HG02870 (cell line): ENCODE data around the gene HIGD2A.

Experiments
- ATAC-seq: cut with Tn5 transposase; IDR thresholded peaks from one replicate; pipeline ENCODE4 v1.9.1; 2021; ENCODE audit warnings: mild to moderate bottlenecking, moderate library complexity; ENCODE audit not compliant: unreplicated experiment

Gene HIGD2A

GRCh38 chr5:176415240-176415951 lies 26.8 kb downstream of the HIGD2A start:
- no peak for ATAC-seq

GRCh38 chr5:176415952-176416924 lies 27.7 kb downstream of the HIGD2A start, which contains the start of gene CLTB:
TSS of gene CLTB (minus strand) at chr5:176416539. CDS start at chr5:176416363, 176 bp downstream.
- peak; percentile 84 for ATAC-seq

- no peak for ATAC-seq
These were observed 28.4 kb downstream of the HIGD2A start for GRCh38 chr5:176416965-176417364.

GRCh38 chr5:176418251-176418650 lies 29.7 kb downstream of the HIGD2A start:
- ATAC-seq, result no peak

GRCh38 chr5:176420086-176420485 lies 31.5 kb downstream of the HIGD2A start:
- no peak for ATAC-seq

GRCh38 chr5:176420972-176421544 lies 32.5 kb downstream of the HIGD2A start:
- ATAC-seq, result no peak

GRCh38 chr5:176424181-176424580 lies 35.6 kb downstream of the HIGD2A start:
- ATAC-seq, result no peak

GRCh38 chr5:176425138-176425537 lies 36.6 kb downstream of the HIGD2A start:
- no peak for ATAC-seq

- ATAC-seq, result no peak
These were observed 37.2 kb downstream of the HIGD2A start for GRCh38 chr5:176425791-176426190.

- no peak for ATAC-seq
These were observed 38.3 kb downstream of the HIGD2A start for GRCh38 chr5:176426876-176427275.

GRCh38 chr5:176427971-176428370 lies 39.4 kb downstream of the HIGD2A start:
- ATAC-seq, result no peak

- no peak for ATAC-seq
These were observed 41.4 kb downstream of the HIGD2A start for GRCh38 chr5:176429972-176430371.

GRCh38 chr5:176432707-176433106 lies 44.2 kb downstream of the HIGD2A start:
- no peak for ATAC-seq

GRCh38 chr5:176436656-176437055 lies 48.1 kb downstream of the HIGD2A start:
- no peak for ATAC-seq

GRCh38 chr5:176438959-176439757 lies 50.6 kb downstream of the HIGD2A start:
- no peak for ATAC-seq
